Measurements from ENCODE around the gene NAA10.

The NAA10 gene

GRCh38 chrX:153931151-153931550, 3.7 kb downstream of the NAA10 start:
- Histone ChIP-seq H3K9me2 (replicated peaks; ENCODE audit: low read depth, low read length) (no peaks in the 10 kb centered on the region), H2AFZ (ENCODE audit: low read length) (no peak overlapping the region), H3K79me2 (ENCODE audit: insufficient read depth, low read length) (peaks cover 48% of the 10 kb centered on the region), H3K4me1 (ENCODE audit: insufficient read depth, low read length, poor library complexity, severe bottlenecking) (peaks cover 13% of the 10 kb centered on the region), H3K27me3 (ENCODE audit: insufficient read depth, low read length, poor library complexity, severe bottlenecking) (no peaks in the 10 kb centered on the region), H3K4me2 (ENCODE audit: low read depth, low read length, poor library complexity, severe bottlenecking) (no peak overlapping the region), H4K20me1 (ENCODE audit: insufficient read depth, low read length, poor library complexity, severe bottlenecking) (no peaks in the 10 kb centered on the region), H3K4me3 (ENCODE audit: low read length, poor library complexity, severe bottlenecking) (no peak overlapping the region), H3K9me3 (ENCODE audit: insufficient read depth, low read depth, low read length) (no peaks in the 10 kb centered on the region), H3K9ac (ENCODE audit: low read depth, low read length, poor library complexity, severe bottlenecking) (peak overlapping the region; percentile 12), H3F3A (ENCODE audit: low read depth) (peaks cover 7% of the 10 kb centered on the region; the same call in 1 of the 2 replicates), H3K36me3 (ENCODE audit: insufficient read depth, low read length) (no peaks in the 10 kb centered on the region)
- TF ChIP-seq EZH2phosphoT487 (IDR thresholded peaks at IDR 0.05; ENCODE audit: borderline replicate concordance) (no peak), CTCF (conservative IDR thresholded peaks at IDR 0.05; ENCODE audit: low read length) (no peak)

- Histone ChIP-seq H3K9me2 (replicated peaks; ENCODE audit: low read depth, low read length) (no peaks in the 10 kb centered on the region), H3K9me3 (ENCODE audit: insufficient read depth, low read depth, low read length) (no peaks in the 10 kb centered on the region), H3K4me1 (ENCODE audit: insufficient read depth, low read length, poor library complexity, severe bottlenecking) (peaks cover 13% of the 10 kb centered on the region), H3K4me3 (ENCODE audit: low read length, poor library complexity, severe bottlenecking) (no peak overlapping the region), H3F3A (ENCODE audit: low read depth) (peaks cover 7% of the 10 kb centered on the region; the same call in 1 of the 2 replicates), H3K9ac (ENCODE audit: low read depth, low read length, poor library complexity, severe bottlenecking) (no peak overlapping the region), H3K4me2 (ENCODE audit: low read depth, low read length, poor library complexity, severe bottlenecking) (peak overlapping the region; percentile 71), H3K79me2 (ENCODE audit: insufficient read depth, low read length) (peaks cover 55% of the 10 kb centered on the region), H4K20me1 (ENCODE audit: insufficient read depth, low read length, poor library complexity, severe bottlenecking) (no peaks in the 10 kb centered on the region), H3K36me3 (ENCODE audit: insufficient read depth, low read length) (no peaks in the 10 kb centered on the region), H2AFZ (ENCODE audit: low read length) (no peak overlapping the region), H3K27me3 (ENCODE audit: insufficient read depth, low read length, poor library complexity, severe bottlenecking) (no peaks in the 10 kb centered on the region)
- no peak for TF ChIP-seq CTCF (conservative IDR thresholded peaks at IDR 0.05; ENCODE audit: low read length)
- no peak for TF ChIP-seq EZH2phosphoT487 (IDR thresholded peaks at IDR 0.05; ENCODE audit: borderline replicate concordance)
These were observed 4.6 kb downstream of the NAA10 start for GRCh38 chrX:153930011-153930910.

GRCh38 chrX:153929576-153929975, 5.3 kb downstream of the NAA10 start:
- Histone ChIP-seq H3K79me2 (ENCODE audit: insufficient read depth, low read length) (peaks cover 59% of the 10 kb centered on the region), H3K9me3 (ENCODE audit: insufficient read depth, low read depth, low read length) (no peaks in the 10 kb centered on the region), H3K27me3 (ENCODE audit: insufficient read depth, low read length, poor library complexity, severe bottlenecking) (no peaks in the 10 kb centered on the region), H3K4me3 (ENCODE audit: low read length, poor library complexity, severe bottlenecking) (peak overlapping the region; percentile 69), H3K4me2 (ENCODE audit: low read depth, low read length, poor library complexity, severe bottlenecking) (peak overlapping the region; percentile 71), H3K9me2 (replicated peaks; ENCODE audit: low read depth, low read length) (no peaks in the 10 kb centered on the region), H3K4me1 (ENCODE audit: insufficient read depth, low read length, poor library complexity, severe bottlenecking) (peaks cover 13% of the 10 kb centered on the region), H3K36me3 (ENCODE audit: insufficient read depth, low read length) (no peaks in the 10 kb centered on the region), H4K20me1 (ENCODE audit: insufficient read depth, low read length, poor library complexity, severe bottlenecking) (no peaks in the 10 kb centered on the region), H3K9ac (ENCODE audit: low read depth, low read length, poor library complexity, severe bottlenecking) (peak overlapping the region; percentile 78), H2AFZ (ENCODE audit: low read length) (no peak overlapping the region), H3F3A (ENCODE audit: low read depth) (peaks cover 7% of the 10 kb centered on the region; the same call in 1 of the 2 replicates)
- TF ChIP-seq EZH2phosphoT487 (IDR thresholded peaks at IDR 0.05; ENCODE audit: borderline replicate concordance) = no peak
- no peak for TF ChIP-seq CTCF (conservative IDR thresholded peaks at IDR 0.05; ENCODE audit: low read length)

Measured in Loucy (cell line).